Sciatic nerve (tissue), 2 donors: ENCODE results near the gene PRKCZ. TPM values are rescaled to one million over a fixed set of nuclear protein-coding genes. Genes with fewer than 3 reads are reported as not detected.
A peak's percentile ranks its signal among the peaks of the same experiment; 100 is the strongest.

Experiments
- ATAC-seq: fragments of 200-7000 bp; cut with Tn5 transposase; one replicate; pipeline ENCODE4 v1.9.1; 2020; ENCODE audit warnings: mild to moderate bottlenecking, moderate library complexity
- DNase-seq: peaks from one replicate; pipeline ENCODE4 v3.0.0-alpha.2; 2020; ENCODE audit warnings: low spot score
- intact Hi-C: fragments of 100-400 bp; cut with DNase I; formaldehyde crosslinking; loops from one replicate; pipeline ENCODE4 v1.14.2; 2022
- total RNA-seq: library from RNA; stranded (reverse); fragmentation: NEBNext Ultra II Directional; extraction: Animal tissue kit (Norgen Biotek cat#: 25700); gene quantifications from one replicate; pipeline ENCODE4 v1.2.1, GENCODE V29; 2021
- donor health status: DM: no; HTN: no; CAD: no.
- donor health status: DM: no; HTN: no; CAD: no.

Gene PRKCZ
- total RNA-seq = 3.5 TPM

DNA sequence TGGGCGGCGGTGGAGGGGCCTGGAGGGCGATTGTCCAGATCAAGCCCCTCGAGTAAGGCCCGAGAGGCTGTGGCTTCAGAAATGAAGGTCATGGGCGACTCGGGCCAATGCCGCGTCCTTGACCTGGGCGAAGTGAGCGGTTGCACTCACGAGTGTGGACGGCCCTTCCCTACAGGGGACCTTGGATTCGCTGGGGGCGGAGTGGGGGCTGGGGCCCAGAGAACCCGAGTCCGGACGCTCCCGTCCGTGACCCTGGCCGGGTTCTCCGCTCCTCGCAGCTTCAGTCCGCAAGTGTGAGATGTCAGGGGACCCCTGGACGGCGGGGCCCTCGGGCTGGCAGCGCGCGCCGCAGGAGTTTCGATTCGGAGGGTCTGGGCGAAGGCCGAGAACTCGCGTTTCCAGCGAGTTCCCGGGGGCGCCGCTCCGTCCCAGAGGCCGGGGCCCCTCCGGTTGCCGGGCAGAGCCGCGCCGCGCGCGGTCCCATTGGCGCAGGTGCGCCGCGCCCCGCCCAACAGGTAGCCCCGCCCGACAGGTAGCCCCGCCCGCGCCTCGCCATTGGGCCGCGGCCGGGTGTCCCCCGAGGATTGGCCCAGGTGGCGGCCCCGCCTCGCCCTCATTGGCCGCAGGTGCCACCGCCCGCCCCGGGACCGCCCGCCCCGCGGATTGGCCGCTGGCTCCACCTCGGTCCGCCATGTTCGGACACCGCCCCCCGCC lies at the start of gene PRKCZ:
Gene PRKCZ, plus strand, starts transcription at position 694 of the 714 bp plus-strand sequence. CDS start 220 bp downstream, outside the sequence.
- ATAC-seq = no peak
- DNase-seq = no peak
- intact Hi-C loops = loop anchor here (10.0 kb wide), 1 partner anchor 95 kb away; no protein-coding TSS in a partner anchor

DNA sequence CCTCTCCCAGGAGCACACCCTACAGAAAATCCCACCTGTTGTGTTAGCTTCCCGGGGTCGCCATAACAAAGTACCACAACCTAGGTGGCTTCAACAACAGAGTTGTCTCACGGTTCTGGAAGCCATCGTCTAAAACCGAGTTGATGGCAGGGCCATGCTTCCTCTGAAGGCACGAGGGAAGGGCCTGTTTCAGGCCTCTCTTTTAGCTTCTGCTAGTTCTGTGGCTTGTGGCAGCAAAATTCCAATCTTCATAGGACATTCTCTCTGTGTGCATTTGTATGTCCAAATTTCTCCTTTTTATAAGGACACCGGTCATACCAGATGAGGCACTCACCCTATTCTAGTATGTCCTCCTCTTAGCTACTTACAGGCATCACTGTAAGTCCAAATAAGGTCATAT lies 49.8 kb upstream of the PRKCZ start:
- DNase-seq = no peak
- intact Hi-C loops = no loop called here
- no peak for ATAC-seq

DNA sequence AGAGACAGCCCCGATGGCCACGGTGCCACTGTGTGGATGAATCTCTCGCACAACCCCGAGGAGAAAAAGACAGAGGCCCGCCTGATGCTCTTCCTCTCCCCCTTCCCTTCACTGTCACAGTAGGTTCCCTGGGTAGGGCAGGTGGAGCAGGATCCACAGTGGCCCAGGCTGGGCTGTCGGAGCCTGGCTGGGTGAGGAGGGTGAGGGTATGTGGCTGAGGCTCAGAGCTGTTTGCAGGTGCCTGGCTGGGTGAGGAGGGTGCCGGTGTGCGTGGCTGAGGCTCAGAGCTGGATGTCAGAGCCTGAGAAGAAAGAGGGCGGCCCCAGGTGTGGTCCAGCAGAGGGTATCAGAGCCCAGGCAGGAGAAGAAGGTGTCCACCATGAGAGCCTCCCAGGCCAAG lies 49.4 kb upstream of the PRKCZ start:
- DNase-seq = no peak
- intact Hi-C loops = no loop called here
- ATAC-seq = no peak

DNA sequence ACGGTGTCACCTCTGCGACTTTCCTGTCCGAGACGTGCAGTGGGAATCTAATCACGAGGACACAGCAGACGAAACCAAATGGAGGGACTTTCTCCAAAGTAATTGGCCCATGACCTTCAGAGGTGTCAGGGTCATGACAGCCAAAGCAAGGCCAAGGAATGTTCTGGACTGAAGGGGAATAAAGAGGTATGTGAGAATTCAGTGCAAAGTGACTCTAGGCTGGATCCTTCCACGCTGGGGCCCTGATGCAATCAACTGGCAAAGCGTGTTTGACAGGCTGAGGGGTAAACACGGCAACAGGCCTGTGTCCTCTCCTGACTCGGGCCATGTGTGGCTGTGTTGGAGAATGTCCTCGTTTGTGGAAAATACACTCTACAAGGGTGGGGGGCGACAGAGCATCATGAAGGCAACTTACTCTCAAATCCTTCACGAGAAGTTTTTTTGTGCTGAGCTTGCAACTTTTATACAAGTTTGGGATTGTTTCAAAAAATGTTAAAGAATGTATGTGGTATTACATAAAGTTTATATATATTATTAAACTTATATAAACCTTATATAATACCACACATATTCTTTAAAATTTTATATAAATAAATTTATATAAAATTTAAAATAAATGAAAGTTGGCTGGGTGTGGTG lies 48.3 kb upstream of the PRKCZ start:
- ATAC-seq (no peak), DNase-seq (no peak)
- intact Hi-C loops = no loop called here

DNA sequence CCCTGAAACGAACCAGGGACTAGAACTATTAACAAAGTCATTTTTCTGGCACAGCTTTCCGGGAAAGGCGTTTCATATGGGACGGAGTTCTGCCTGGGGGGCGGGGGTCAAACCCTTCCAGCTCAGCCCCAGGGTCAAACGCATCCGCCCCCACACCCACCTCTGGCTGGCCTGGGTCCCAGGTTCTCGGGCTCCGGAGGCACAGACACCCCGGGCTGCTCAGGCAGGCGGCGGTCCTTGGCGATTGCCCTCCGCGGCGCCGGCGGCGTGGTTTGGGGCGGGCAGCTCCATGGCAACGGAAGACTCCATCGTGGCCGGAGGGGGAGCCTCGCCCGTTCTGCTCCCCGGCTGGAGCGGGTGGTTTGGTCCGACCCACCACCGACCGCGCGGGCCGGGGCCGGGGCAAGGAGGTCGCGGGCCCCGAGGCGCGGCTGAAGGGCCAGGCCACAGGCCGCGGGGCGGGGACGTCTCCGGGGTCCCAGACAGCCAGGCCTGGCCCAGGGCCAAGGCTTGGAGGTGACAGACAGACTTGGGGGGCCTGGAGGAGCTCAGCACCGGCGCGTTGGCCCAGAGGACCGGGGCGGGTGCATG lies 46.6 kb upstream of the PRKCZ start, which contains the start of gene CFAP74:
Gene CFAP74, minus strand, starts transcription at position 246 of the 591 bp plus-strand sequence. CDS start 12,830 bp downstream, outside the sequence.
- DNase-seq (no peak), ATAC-seq (no peak)
- intact Hi-C loops = no loop called here

DNA sequence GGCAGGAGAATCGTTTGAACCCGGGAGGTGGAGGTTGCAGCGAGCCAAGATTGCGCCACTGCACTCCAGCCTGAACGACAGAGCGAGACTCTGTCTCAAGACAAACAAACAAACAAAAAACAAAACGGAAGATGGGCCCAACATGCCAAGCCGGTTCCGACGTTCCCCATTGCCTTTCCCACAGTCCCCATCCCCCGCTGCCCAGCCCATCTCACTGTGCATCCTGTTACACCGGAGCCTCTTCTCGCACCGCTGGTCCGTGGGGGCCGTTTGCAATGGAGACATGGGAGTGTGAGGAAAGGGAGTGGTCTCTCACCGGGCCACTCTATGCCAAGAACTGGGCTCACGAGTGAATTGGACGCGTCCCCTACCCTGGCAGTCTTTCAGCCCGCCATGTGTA lies 45.4 kb upstream of the PRKCZ start:
- intact Hi-C loops = no loop called here
- ATAC-seq (no peak), DNase-seq (no peak)

DNA sequence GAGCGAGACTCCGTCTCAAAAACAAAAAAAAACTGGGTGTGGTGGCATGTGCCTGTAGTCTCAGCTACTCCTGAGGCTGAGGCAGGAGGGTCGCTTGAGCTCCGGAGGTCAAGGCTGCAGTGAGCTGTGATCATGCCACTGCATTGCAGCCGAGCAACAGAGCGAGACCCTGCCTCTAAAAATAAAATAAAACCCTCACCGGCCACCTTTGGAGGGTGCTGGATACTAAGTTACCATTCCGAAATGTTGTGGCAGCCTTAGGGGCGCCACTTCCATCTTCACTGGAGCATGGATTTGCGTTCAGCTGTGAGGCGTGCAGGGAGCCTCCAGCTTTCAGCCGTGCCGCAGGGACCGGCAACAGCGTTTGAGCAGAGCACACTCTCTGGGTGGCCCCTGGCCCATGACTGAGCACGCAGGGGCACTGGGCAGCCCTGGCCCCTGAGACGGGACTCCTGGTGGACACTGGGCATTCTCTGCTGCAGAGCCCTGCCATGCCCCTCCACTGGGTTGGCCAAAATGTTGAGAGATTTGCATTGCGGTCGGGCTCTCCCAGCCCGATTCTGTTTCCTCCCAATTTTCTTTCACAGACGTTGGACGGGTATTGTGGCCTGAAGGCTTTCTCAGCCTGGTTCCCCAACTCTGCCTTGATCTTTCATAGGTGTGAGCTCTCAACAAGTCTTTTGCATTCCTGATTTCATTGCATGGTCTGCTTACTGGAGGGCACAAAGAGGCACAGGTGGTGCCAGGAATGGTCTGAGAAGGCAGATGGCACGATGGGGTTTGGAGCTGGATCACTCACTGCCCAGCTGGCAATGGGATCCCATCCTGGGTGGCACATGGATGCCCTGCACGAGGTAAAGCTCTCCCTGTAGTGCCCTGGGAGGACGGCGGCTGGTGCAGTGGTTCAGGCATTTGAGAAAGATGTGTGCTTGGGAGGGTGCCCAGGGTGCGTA lies 40.8 kb upstream of the PRKCZ start:
- intact Hi-C loops = no loop called here
- DNase-seq (no peak), ATAC-seq (no peak)

DNA sequence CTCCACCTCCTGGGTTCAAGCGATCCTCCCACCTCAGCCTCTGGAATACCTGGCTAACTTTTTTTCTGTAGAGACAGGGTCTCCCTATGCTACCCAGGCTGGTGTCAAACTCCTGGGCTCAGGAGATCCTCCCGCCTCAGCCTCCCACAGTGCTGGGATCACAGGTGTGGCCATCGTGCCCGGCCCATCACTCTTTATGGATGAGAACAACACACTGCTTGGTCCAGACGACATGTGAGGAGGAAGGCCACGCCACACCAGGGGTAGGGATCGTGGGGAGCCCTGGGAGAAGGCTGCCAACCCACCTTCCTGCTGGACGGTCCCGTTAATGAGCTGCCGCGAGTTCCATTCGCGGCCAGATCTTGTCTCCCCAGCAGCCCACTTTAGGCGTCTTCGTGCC lies 36.0 kb upstream of the PRKCZ start:
- intact Hi-C loops = no loop called here
- no peak for DNase-seq
- ATAC-seq = no peak

DNA sequence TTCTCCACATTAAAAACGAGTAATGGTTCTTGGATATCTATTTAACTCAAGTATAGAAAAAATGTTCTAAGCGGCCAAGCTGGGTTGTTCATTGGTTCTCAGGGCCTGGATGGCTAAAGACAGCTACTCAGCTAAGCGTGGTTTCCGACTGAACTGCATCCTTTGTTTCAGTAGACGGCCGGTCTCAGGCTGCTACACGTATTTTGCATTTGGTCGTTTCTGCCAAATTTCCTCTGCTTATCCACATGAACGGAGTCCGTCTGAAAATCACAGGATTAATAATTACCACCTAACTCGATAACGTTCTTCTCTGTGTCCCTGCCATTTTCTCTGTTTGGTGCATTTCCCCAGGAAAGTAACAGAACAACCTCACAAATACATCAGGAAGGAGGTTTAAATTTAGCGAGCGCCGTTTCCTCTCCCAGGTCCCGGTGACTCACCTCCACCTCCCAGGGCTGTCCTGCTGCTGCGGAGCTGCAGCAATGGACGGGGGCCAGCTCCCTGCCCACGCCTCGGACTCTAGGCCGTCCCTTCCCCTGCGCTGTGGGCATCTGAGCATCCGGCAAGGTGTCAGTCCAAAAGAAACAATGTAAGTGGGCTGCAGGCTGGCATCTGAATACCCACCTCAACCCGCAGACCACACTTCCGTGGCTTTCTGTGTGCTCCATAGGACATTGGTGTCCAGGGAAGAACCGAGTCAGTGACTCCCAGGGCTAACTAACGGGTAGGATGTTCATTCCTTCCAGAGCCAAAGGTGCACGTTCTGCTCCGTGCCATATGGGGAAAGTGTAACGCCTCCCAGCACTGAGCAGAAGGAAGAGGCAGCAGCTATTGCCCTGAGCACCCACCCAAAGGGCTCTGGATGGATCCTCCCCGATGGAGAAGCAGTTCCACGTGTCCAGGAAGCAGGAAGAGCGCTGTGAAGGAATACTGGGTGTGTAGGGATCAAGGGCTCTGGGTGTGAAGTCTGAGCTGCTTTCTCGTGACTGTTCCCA lies 35.2 kb upstream of the PRKCZ start:
- DNase-seq = no peak
- no peak for ATAC-seq
- intact Hi-C loops = no loop called here

DNA sequence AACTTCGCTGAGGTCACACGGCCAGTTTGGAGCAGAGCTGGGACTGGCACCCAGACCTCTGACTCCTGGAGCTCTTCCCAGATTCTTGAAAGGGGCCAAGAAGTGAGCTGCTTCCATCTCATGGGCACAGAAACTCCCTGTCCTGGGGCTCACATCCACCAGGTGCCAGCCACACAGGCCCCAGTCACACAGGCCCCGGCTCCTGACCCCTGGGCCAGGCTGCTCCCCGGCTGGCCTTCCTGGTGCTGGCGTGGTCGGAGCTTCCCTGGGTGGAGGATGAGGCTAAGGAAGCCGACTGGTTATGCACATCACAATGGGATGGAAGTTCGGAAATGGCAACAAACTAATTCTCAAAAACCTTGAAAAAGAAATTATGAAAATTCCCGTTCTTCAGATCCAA lies 34.1 kb upstream of the PRKCZ start:
- intact Hi-C loops = no loop called here
- ATAC-seq = peak; percentile 28
- DNase-seq = no peak

DNA sequence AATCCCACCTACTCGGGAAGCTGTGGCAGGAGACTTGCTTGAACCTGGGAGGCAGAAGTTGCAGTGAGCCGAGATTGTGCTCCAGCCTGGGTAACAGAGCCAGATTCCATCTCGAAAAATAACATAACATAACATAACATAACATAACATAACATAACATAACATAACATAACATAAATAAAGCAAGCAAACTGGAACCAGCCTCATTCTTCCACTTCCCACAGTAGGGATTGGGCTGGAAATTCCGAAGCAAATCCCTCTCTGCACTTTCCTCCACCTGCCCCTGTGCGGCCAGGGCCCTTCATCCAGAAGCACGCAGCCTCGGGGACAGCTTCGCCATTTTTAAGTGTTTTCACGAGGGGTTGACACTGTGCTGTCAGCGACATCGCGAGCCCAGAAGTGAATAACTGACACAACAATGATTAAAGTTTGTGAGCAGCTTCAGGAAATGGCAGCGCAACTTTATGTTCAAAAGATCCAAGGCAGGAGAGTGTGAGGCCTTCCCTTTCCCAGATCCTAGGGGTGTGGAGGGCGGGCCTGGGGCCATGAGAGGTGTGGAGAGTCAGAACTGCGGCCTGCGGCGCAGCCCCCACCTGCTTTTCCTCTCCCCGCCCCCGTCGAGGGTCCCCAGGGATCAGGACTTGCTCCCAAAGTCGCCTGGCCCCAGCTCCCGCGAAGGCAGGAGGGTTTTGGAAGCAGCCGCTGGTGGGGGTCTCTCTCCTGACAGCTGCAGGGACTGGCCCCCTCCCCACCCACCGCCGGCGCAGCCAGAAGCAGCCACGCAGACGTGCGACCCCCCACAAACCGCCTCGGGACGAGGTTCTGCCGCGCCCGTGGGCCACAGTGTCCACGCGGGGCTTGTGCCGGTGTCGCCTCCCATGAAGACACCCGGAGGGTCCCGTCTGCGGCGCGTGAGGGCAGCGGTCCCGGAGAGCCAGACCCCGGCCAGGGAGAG lies 31.7 kb upstream of the PRKCZ start:
- no peak for ATAC-seq
- intact Hi-C loops = no loop called here
- no peak for DNase-seq

DNA sequence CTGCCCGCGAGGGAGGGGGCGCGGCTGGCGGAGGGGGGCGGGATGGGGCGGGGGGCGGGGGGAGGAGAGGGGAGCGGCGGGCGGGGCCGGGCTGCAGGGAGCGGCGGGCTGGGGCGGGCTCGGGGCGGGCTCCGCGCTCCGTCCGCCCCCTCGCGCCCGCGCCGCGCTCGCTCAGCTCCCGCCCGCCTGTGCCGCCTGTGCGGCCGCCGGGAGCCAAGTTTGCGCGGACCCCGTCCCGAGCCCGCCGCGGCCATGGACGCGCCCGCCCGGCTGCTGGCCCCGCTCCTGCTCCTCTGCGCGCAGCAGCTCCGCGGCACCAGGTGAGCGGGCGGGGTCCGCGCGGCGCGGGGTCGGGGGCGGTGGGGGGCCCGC lies 31.1 kb upstream of the PRKCZ start, which contains the start of gene GABRD:
Gene GABRD, plus strand, starts transcription at position 174 of the 372 bp plus-strand sequence. Its CDS starts 79 bp downstream, at position 253.
- DNase-seq = no peak
- intact Hi-C loops = no loop called here
- ATAC-seq = no peak

DNA sequence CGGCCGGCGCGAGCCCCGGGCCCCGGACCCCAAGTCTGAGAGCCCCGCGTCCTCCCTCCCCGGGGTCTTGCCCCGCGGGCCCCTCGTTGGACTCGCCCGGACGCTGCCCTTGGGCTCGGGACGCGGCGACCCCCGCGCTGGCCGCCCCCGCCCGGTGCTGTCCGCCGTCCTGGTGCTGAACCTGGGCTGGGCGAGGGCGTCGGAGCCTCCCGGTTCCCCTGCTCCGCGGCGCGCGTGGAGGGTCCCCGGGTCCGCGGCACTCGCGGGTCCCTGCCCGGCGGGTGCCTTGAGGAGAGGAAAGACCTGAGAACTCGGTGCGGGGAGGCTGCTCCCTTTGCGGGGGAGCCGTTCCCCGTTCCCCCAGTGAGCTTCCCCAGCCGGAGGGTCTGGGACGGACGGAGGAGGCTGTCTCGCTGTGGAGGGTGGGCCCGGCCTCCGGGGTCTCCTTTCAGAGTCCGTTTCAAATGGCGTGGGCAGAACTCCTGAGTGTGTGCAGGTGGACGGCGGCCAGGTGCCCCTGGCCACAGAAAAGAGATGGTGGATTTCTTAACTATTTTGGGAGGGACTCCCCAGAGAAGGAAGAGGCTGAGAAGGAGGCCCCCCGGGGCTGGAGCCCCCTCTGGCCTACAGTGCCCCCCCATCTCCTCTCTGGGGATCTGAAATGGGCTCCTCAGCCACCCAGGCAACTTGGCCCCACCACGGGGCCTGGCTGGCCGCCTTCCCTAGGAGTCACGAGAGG lies 30.5 kb upstream of the PRKCZ start:
- intact Hi-C loops = no loop called here
- DNase-seq (no peak), ATAC-seq (no peak)

DNA sequence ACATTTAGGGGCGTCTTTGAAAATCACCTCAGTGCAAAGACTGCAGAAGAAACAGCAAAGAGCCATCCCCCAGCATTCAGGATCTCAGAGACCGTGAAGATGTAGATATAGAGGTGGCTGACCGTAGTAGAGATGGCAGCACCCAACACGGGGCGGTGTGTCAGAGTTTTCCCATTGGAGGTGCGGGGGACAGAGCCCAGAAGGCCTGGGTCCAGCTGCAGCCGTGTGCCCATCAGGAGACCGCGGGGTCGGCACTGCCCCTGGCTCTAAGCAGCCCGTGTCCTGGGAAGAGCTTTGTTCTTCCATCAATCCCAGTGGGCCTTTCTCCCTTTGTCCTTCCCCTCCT lies 29.9 kb upstream of the PRKCZ start:
- intact Hi-C loops = no loop called here
- ATAC-seq = no peak
- no peak for DNase-seq

DNA sequence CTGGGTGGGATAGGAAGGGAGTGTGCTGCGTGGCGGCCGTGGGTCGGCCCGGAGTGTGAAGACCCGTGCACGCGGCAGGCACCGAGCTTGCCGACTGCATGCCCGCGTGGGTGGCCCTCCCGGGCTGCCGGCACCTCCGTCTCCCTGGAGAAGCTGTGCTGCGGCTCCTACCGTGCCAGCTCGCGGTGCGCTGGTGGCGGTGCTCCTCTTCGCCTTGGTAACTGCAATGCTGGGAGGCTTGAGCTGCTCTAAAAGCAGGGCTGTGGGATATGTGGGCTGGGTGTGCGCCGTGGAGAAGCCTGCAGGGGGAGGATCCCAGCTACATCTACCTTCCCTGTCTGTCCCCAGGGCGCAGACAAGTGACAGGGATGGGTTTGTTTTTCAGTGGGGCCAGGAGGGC lies 28.7 kb upstream of the PRKCZ start:
- intact Hi-C loops = no loop called here
- no peak for DNase-seq
- ATAC-seq = no peak

DNA sequence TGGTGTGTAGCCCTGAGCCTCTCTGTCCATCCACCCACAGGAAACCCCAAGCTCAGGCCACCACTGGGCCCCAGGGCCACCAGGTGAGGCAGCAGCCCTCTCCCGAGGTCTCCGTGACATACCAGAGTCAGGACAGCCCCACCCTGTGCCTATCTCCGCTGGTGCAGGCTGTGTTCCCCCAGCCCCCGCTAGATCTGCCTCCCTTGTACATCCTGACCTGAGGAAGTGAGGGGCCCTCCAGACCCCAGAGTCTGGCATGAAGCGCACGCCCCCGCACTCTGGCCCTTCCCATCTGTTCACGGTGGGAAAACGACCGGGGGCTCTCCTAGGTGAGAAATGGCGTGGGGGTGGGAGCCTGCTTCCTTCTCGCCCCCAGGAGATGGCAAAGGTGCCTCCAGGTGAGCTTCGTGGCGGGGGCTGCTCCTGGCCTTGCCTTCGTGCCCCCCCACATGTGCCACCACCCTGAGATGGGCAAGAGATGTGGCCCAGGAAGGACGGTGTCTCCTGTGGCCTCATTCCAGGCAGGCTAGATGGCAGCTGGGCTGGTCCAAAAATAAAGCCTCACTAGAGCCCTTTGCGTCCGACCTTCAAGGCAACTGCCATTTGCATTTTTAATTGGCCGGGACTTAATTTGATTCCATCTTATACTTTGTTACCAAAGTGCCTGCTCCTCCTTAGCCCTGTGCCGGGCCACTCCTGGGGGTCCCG lies 28.0 kb upstream of the PRKCZ start:
- DNase-seq = no peak
- intact Hi-C loops = no loop called here
- no peak for ATAC-seq
